GM06990 (cell line): ENCODE data around the gene COL27A1.

Experiments
- DNase-seq: peaks from one replicate; pipeline ENCODE4 v3.0.0-alpha.2; 2011; ENCODE audit not compliant: insufficient read length; ENCODE audit errors: extremely low read depth
- H3K27me3 ChIP-seq: replicated peaks from 2 replicates; pipeline ENCODE4 v1.6.0; 2011; ENCODE audit warnings: low read length; ENCODE audit not compliant: control insufficient read depth, insufficient read depth
- H3K36me3 ChIP-seq: 2 replicates; pipeline ENCODE4 v1.5.1; 2011; ENCODE audit warnings: low read length; ENCODE audit not compliant: control insufficient read depth, insufficient read depth
- H3K4me3 ChIP-seq: replicated peaks from 2 replicates; pipeline ENCODE4 v1.5.1; 2011; ENCODE audit warnings: low read depth, mild to moderate bottlenecking, control low read depth, low read length
- TF ChIP-seq, protein P1 (sequence below): IDR thresholded peaks from 2 replicates; pipeline ENCODE4 v1.5.1; 2011; ENCODE audit warnings: low read length, control low read depth, mild to moderate bottlenecking, inconsistent platforms; ENCODE audit not compliant: insufficient read depth, poor library complexity, severe bottlenecking

COL27A1 gene

GRCh38 chr9:114264806-114265550 is 109.6 kb downstream of the COL27A1 start:
- DNase-seq, result no peak
- Histone ChIP-seq H3K27me3 (peaks cover 4% of the 10 kb centered on the region), H3K36me3 (no peaks in the 10 kb centered on the region), H3K4me3 (no peak overlapping the region)
- TF ChIP-seq, protein P1, sequence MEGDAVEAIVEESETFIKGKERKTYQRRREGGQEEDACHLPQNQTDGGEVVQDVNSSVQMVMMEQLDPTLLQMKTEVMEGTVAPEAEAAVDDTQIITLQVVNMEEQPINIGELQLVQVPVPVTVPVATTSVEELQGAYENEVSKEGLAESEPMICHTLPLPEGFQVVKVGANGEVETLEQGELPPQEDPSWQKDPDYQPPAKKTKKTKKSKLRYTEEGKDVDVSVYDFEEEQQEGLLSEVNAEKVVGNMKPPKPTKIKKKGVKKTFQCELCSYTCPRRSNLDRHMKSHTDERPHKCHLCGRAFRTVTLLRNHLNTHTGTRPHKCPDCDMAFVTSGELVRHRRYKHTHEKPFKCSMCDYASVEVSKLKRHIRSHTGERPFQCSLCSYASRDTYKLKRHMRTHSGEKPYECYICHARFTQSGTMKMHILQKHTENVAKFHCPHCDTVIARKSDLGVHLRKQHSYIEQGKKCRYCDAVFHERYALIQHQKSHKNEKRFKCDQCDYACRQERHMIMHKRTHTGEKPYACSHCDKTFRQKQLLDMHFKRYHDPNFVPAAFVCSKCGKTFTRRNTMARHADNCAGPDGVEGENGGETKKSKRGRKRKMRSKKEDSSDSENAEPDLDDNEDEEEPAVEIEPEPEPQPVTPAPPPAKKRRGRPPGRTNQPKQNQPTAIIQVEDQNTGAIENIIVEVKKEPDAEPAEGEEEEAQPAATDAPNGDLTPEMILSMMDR, result no peak

DNA sequence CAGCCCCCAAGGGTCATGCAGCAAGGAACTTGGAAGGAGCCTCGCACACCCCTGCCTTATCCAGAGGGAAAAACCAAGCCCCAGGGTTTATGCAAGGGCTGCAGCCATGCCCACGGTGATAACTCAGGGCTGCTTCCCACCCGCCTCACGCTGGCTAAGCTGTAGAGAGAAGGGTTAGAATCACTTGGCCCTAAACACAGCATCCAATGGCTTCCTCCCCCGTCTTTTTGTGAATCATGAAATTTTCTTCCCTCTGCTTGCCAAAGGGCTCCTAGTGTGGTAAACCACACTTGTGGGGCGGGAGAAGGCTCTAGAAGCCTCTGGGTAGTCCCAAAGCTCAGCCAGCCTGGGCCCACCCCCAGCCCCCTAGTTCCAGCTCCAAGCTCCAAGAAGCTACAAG is 111.6 kb downstream of the COL27A1 start:
- TF ChIP-seq, protein P1, result no peak
- Histone ChIP-seq H3K27me3 (peaks cover 5% of the 10 kb centered on the region), H3K4me3 (no peak overlapping the region), H3K36me3 (no peaks in the 10 kb centered on the region)
- no peak for DNase-seq

- Histone ChIP-seq H3K27me3 (peaks cover 5% of the 10 kb centered on the region), H3K4me3 (no peak overlapping the region), H3K36me3 (no peaks in the 10 kb centered on the region)
- no peak for DNase-seq
- TF ChIP-seq, protein P1, result no peak
These were observed 113.7 kb downstream of the COL27A1 start for GRCh38 chr9:114269023-114269422.

DNA sequence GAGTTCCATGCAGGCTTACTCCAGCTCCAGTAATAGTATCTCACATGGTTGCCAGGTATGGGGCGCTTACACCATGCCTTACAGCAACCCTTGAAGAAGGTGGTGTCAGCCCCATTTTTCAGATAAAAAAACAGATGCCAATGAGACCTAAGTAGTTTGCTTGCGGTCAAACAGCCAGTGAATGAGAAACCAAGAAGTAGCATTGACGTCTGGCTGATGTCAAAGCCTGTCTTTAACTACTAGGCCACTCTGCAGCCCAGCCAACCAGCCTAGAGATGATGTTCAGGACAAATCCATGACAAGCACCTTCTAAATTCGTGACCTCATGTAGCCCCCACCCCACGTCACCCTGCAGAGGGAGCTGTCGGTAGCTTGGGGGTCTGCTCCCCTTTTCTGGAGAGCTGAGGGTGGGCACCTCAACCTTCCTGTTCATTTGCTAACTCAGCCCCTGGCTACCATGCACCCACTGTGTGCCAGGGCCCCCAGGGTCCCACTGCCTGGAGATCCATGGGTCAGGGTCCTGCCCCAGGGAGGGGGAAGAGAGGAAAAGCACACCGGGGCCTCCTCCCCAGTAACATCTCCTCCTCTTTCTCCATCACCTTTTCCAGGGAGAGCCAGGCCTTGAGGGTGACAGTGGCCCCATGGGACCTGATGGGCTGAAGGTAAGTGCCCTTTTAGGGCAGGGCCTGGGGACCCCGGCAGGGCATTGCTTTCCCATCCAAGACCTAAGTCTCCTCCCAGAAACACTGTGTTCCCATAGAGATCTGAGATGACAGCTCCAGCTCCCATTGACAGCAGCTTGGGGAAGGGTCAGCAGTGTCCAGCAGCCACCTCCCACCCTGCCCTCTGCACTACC is 115.0 kb downstream of the COL27A1 start:
- TF ChIP-seq, protein P1, result no peak
- DNase-seq, result no peak
- Histone ChIP-seq H3K36me3 (no peaks in the 10 kb centered on the region), H3K4me3 (no peak overlapping the region), H3K27me3 (peaks cover 7% of the 10 kb centered on the region)

- DNase-seq, result no peak
- TF ChIP-seq, protein P1, result no peak
- no peaks in the 10 kb centered on the region for H3K36me3 ChIP-seq
- H3K4me3 ChIP-seq, result no peak overlapping the region
- peaks cover 5% of the 10 kb centered on the region for H3K27me3 ChIP-seq
These were observed 116.5 kb downstream of the COL27A1 start for GRCh38 chr9:114271556-114272510.
